DND-41 (cell line): ENCODE measurements around the gene DNAH14.

Experiments
- CTCF ChIP-seq: IDR thresholded peaks from 2 replicates; pipeline ENCODE4 v1.5.1; 2012; ENCODE audit warnings: borderline replicate concordance, low read length, moderate library complexity, mild to moderate bottlenecking; ENCODE audit not compliant: poor library complexity, severe bottlenecking; ENCODE audit errors: extremely low read depth
- EZH2 ChIP-seq: IDR thresholded peaks from 3 replicates; pipeline ENCODE4 v1.6.1; 2012; ENCODE audit warnings: borderline replicate concordance, low read depth, mild to moderate bottlenecking, moderate library complexity, low read length, inconsistent platforms; ENCODE audit not compliant: severe bottlenecking

DNA sequence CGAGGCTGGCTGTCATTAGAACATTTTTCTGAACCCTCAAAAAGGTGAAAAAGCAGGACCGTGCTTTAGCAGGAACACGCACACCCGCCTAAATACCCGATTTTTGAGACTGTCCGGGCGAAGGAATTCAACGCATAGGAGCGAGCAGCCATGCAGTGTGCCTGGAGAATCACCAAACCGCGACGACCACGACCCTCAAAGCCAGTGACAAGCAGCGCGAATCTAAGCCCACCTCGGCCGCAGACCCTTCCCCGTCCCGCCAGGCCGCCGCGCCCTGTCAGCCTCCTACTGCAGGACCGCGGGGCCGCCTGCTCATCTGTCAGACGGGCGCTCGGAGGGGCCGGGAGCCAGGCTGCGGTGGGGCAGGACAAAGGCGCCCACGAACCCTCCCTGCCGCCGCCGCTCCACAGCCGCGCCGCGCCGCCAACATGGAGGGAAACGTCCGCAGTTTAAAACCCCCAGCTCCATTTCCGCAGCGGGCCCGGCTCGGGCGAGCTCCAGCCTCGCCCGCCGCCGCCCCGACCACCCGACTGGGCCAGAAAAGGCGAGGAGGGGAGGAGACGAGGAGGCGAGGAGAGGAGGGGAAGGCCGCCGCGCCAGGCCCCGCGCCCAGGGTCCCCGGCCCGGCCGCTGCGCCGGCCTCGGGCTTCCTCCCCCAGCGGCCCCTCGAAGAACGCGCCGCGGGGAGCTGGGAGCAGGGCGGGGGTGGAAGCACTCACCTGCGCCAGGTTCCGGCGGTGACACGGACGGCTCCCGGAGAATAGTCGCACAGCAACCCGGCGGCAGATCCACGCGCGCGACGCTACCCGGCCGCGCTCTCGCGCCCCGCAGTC lies 498.0 kb downstream of the DNAH14 start, which contains the start of gene LBR:
- TF ChIP-seq CTCF (no peak), EZH2 (no peak)
